HG02623 (cell line): ENCODE results near the gene FREY1.

Experiments
- ATAC-seq: cut with Tn5 transposase; IDR thresholded peaks from one replicate; pipeline ENCODE4 v1.9.1; 2021; ENCODE audit warnings: moderate library complexity; ENCODE audit not compliant: unreplicated experiment

Gene FREY1

GRCh38 chr11:45906965-45907611, at the start of gene FREY1:
Gene FREY1, minus strand, starts transcription at chr11:45907271. Its CDS starts 26 bp downstream, at chr11:45907245.
- ATAC-seq: no peak

DNA sequence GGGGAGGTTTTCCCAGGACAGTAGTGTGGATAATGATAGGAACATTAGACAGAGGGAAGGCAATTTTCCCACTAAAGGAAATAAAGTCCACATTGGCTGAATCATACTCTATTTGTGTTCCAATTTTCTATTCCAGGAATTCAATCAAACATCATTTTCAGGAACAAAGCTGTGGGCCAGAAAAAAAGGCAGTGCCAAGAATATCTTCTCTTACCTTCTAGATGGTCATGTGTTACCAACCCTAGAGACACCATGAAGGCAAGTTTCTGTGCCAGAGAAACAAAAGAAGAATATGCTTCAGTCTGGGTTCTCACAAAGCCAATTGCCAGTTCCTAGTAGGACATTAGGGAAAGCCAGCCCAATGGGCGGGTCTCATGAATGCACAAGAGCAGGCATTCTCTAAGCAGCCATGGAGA, 42.9 kb upstream of the FREY1 start:
- ATAC-seq: no peak

- no peak for ATAC-seq
Measured at GRCh38 chr11:45948356-45948755, 41.3 kb upstream of the FREY1 start.

GRCh38 chr11:45947885-45948284, 40.8 kb upstream of the FREY1 start:
- ATAC-seq: no peak

- ATAC-seq: no peak
Measured at GRCh38 chr11:45945397-45945999, 38.4 kb upstream of the FREY1 start.

GRCh38 chr11:45942381-45942780, 35.3 kb upstream of the FREY1 start:
- ATAC-seq: no peak

GRCh38 chr11:45941285-45941684, 34.2 kb upstream of the FREY1 start:
- no peak for ATAC-seq

GRCh38 chr11:45939836-45940235, 32.8 kb upstream of the FREY1 start:
- ATAC-seq: no peak

GRCh38 chr11:45937916-45938315, 30.8 kb upstream of the FREY1 start:
- ATAC-seq: no peak

DNA sequence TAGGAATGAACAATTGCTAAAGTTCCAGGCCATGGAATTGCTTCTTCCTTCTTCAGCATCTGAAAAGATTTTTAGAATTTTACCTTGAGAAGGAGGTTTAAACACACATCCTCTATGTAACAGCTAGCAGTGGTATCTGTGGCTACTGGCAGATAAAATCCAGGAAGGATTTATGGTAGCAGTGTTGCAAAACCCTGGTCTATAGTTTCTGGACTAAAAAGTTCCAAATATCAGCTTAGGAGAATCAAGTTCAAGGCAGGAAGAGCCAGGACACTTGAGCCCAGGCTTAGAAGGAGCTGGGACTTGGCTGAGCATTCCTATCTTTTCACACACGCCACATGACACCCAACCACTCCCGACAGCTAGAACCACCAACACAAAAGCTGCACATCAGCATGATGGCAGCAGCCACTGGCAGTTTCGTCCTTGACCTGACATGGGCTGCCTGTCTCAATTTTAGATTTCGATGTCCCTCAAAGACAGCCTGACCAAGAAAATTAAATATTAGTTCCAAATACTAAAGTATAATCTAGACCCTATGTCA, 29.5 kb upstream of the FREY1 start:
- no peak for ATAC-seq

DNA sequence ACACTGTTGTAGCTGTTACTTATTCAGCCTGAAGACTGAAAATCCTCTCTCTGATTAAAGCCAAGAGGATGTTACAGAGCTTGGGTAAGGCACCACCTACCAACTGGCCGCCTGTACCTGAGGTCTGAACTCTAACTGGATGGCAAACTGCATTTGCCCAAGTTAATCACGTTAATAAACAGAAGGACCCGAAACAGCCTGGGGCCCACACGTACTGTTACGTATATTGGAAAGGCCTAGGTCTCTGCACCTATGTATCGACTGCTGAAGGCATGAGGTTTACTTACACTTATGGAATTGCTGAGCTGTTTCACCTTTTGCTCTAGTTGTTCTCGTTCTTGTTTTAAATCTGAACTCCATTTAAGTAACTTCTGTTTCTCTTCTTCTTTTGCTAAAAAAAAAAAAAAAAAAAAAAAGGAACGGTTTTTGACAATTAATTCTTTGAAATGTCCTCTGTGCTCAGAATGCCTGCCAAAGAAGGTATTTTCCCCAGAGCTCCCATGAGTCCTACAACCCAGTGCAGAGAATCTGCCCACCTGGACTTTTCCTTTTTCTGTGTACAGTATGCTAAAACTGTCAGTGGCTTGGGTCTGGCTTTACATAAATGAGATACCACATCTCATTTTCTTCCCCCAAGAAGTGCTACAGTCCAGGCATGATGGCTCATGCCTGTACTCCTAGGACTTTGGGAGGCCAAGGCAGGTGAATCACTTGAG, 28.4 kb upstream of the FREY1 start:
- ATAC-seq: no peak

GRCh38 chr11:45934580-45935318, 27.7 kb upstream of the FREY1 start:
- ATAC-seq: no peak

GRCh38 chr11:45933846-45934579, 26.9 kb upstream of the FREY1 start:
- ATAC-seq: no peak

DNA sequence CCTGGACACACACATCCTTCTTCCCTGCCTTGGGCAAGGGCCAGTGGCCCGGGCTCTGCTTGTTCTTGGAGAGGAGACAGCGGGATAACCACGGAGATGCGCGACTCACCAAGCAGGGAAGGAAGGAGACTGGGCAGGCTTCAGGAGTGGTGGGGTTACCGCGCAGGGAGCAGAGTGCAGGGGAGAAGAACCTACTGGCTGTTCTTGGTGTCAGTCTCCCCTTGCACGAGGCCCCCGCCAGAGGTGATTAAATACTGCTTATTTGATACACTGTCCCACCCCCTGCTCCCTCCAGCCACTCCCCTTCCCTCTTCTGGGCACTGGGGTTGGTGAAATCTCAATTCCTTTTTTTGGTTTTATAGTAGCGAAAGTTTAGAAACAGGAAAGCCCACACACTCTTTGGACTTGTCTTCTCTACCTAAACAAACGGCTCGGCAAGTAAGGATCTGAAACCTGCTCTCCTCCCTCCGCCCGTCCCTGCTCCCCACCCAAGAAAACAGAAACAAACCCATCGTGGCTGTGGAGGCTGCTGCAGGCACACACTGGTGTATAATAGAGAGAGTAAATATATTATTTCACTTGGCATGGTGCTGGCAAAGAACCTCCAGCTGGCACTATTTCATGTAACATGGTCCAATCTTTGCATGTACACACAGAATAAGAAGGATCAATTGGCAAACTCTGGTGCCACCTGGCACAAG, 26.2 kb upstream of the FREY1 start:
- ATAC-seq: no peak

- ATAC-seq: no peak
Measured at GRCh38 chr11:45932217-45932616, 25.1 kb upstream of the FREY1 start.

DNA sequence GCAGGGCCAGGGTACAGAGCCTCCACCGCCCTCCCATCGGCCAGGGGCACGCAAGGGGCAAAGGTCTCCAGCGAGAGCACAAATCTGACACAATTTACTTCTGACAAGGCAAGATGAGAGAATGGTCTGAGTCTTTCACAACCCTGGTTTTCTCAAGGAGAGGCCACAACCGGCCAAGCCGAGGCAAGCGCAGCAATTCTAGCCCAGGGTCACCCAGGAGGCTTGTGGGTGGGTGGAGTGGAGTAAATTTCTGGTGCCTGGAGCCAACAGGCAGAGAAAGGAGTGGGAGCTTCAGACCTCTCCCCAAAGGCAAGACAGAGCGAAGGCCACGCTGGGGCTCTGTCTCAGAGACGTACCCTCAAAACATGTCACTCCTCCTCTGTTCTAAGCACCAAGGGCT, 24.7 kb upstream of the FREY1 start:
- no peak for ATAC-seq

DNA sequence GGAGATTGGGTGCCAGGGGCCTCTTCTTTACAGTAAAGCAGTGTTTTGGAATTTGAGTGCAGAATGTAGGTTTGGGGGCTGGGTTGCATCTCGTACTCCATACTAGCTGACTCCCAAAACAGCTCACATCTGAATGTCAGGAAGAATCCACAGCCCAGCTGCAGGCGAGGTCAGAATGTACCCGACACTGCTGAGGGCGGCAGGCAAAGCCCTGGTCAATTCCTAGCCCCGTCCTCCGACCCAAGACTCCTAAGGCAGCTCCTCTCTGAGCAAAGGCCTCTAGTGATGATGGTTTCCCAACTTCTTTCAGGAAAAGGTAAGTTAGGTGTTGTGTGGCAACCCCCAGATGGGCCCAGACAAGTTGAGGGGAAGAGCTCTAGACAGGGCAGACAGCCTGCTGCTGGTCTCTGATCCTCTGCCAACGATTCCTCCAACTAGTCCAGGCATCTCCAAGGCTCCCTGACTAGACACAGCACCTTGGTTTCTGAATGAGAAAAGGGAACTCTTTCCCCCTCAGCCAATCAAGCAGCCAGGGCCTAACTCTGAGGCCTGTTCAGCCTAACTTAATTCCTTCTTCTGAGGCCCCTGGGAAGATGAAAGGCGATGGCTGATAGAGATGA, 24.0 kb upstream of the FREY1 start:
- no peak for ATAC-seq

GRCh38 chr11:45930031-45930794, 23.1 kb upstream of the FREY1 start:
- ATAC-seq: peak; percentile 90
